Measurements from ENCODE around the gene MPEG1. TPM values are rescaled to one million over a fixed set of nuclear protein-coding genes. Genes with fewer than 3 reads are reported as not detected.

Gene MPEG1
- total RNA-seq, 1 experiment from 2014 or later: not detected

GRCh38 chr11:59223611-59224010 lies 10.9 kb upstream of the MPEG1 start:
- Mint-ChIP-seq H3K36me3 (ENCODE audit: insufficient read depth, unreplicated experiment) (no peaks in the 10 kb centered on the region), H3K9me3 (ENCODE audit: unreplicated experiment) (no peaks in the 10 kb centered on the region), H3K27ac (ENCODE audit: unreplicated experiment) (no peak overlapping the region), H3K4me1 (ENCODE audit: low read depth, unreplicated experiment) (no peaks in the 10 kb centered on the region), H3K27me3 (ENCODE audit: insufficient read depth, unreplicated experiment) (peaks cover 10% of the 10 kb centered on the region), H3K4me3 (ENCODE audit: unreplicated experiment) (no peak overlapping the region)
- Histone ChIP-seq H3K36me3 (ENCODE audit: control insufficient read depth, insufficient read depth, low read length) (no peaks in the 10 kb centered on the region), H3K27me3 (replicated peaks; ENCODE audit: control insufficient read depth, insufficient read depth, low read length) (no peaks in the 10 kb centered on the region), H3K4me1 (no peaks in the 10 kb centered on the region), H3K9me3 (no peaks in the 10 kb centered on the region), H3K4me3 (ENCODE audit: low read depth, low read length) (no peak overlapping the region)
- intact Hi-C loops (cut with micrococcal nuclease; ENCODE audit: unreplicated experiment): no loop called here
- ChIA-PET CTCF (interaction anchor here (0.7 kb wide), 1 partner anchor 9 kb away, joined by 3 read pairs; no protein-coding TSS in a partner anchor), POLR2A (no interaction called here)
- no TSS peak for BruUV-seq (replicated peaks)
- TF ChIP-seq CTCF (IDR thresholded peaks at IDR 0.05; ENCODE audit: insufficient read depth in 1 of 2, low read depth in 1 of 2, low read length in 1 of 2, severe bottlenecking in 1 of 2, unreplicated experiment in 1 of 2): no peak
- DNase-seq: no peak

- no peak for DNase-seq
- H3K4me1 Mint-ChIP-seq (ENCODE audit: low read depth, unreplicated experiment): no peaks in the 10 kb centered on the region
- no peaks in the 10 kb centered on the region for H3K9me3 Mint-ChIP-seq (ENCODE audit: unreplicated experiment)
- H3K4me1 ChIP-seq: no peaks in the 10 kb centered on the region
- no peaks in the 10 kb centered on the region for H3K36me3 Mint-ChIP-seq (ENCODE audit: insufficient read depth, unreplicated experiment)
- ChIA-PET POLR2A (no interaction called here), CTCF (interaction anchor here (0.7 kb wide), 1 partner anchor 10 kb away, joined by 3 read pairs; no protein-coding TSS in a partner anchor)
- no peak overlapping the region for H3K27ac Mint-ChIP-seq (ENCODE audit: unreplicated experiment)
- intact Hi-C loops (cut with micrococcal nuclease; ENCODE audit: unreplicated experiment): no loop called here
- H3K9me3 ChIP-seq: no peaks in the 10 kb centered on the region
- H3K4me3 ChIP-seq (ENCODE audit: low read depth, low read length): no peak overlapping the region
- H3K27me3 ChIP-seq (replicated peaks; ENCODE audit: control insufficient read depth, insufficient read depth, low read length): no peaks in the 10 kb centered on the region
- H3K4me3 Mint-ChIP-seq (ENCODE audit: unreplicated experiment): no peak overlapping the region
- no peak for TF ChIP-seq CTCF (IDR thresholded peaks at IDR 0.05; ENCODE audit: insufficient read depth in 1 of 2, low read depth in 1 of 2, low read length in 1 of 2, severe bottlenecking in 1 of 2, unreplicated experiment in 1 of 2)
- BruUV-seq (replicated peaks): no TSS peak
- peaks cover 10% of the 10 kb centered on the region for H3K27me3 Mint-ChIP-seq (ENCODE audit: insufficient read depth, unreplicated experiment)
- H3K36me3 ChIP-seq (ENCODE audit: control insufficient read depth, insufficient read depth, low read length): no peaks in the 10 kb centered on the region
Observed at GRCh38 chr11:59223177-59223576, 10.4 kb upstream of the MPEG1 start.

- H3K36me3 Mint-ChIP-seq (ENCODE audit: insufficient read depth, unreplicated experiment): no peaks in the 10 kb centered on the region
- ChIA-PET POLR2A (no interaction called here), CTCF (interaction anchor here (1.0 kb wide), 1 partner anchor 16 kb away, joined by 3 read pairs; no protein-coding TSS in a partner anchor)
- no peak for DNase-seq
- Histone ChIP-seq H3K27me3 (replicated peaks; ENCODE audit: control insufficient read depth, insufficient read depth, low read length) (no peaks in the 10 kb centered on the region), H3K36me3 (ENCODE audit: control insufficient read depth, insufficient read depth, low read length) (no peaks in the 10 kb centered on the region), H3K4me1 (no peaks in the 10 kb centered on the region), H3K9me3 (no peaks in the 10 kb centered on the region), H3K4me3 (ENCODE audit: low read depth, low read length) (no peak overlapping the region)
- intact Hi-C loops (cut with micrococcal nuclease; ENCODE audit: unreplicated experiment): no loop called here
- H3K27me3 Mint-ChIP-seq (ENCODE audit: insufficient read depth, unreplicated experiment): peaks cover 10% of the 10 kb centered on the region
- no peaks in the 10 kb centered on the region for H3K4me1 Mint-ChIP-seq (ENCODE audit: low read depth, unreplicated experiment)
- BruUV-seq (replicated peaks): no TSS peak
- TF ChIP-seq CTCF (IDR thresholded peaks at IDR 0.05; ENCODE audit: insufficient read depth in 1 of 2, low read depth in 1 of 2, low read length in 1 of 2, severe bottlenecking in 1 of 2, unreplicated experiment in 1 of 2): no peak
- no peak overlapping the region for H3K27ac Mint-ChIP-seq (ENCODE audit: unreplicated experiment)
- no peaks in the 10 kb centered on the region for H3K9me3 Mint-ChIP-seq (ENCODE audit: unreplicated experiment)
- no peak overlapping the region for H3K4me3 Mint-ChIP-seq (ENCODE audit: unreplicated experiment)
Observed at GRCh38 chr11:59222464-59223060, 9.8 kb upstream of the MPEG1 start.

All from Caco-2 (cell line).